ENCODE data around the gene NAPB.

- TF ChIP-seq, protein P1, sequence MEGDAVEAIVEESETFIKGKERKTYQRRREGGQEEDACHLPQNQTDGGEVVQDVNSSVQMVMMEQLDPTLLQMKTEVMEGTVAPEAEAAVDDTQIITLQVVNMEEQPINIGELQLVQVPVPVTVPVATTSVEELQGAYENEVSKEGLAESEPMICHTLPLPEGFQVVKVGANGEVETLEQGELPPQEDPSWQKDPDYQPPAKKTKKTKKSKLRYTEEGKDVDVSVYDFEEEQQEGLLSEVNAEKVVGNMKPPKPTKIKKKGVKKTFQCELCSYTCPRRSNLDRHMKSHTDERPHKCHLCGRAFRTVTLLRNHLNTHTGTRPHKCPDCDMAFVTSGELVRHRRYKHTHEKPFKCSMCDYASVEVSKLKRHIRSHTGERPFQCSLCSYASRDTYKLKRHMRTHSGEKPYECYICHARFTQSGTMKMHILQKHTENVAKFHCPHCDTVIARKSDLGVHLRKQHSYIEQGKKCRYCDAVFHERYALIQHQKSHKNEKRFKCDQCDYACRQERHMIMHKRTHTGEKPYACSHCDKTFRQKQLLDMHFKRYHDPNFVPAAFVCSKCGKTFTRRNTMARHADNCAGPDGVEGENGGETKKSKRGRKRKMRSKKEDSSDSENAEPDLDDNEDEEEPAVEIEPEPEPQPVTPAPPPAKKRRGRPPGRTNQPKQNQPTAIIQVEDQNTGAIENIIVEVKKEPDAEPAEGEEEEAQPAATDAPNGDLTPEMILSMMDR (IDR thresholded peaks at IDR 0.05): no peak
- TF ChIP-seq EP300 (IDR thresholded peaks at IDR 0.05) (no peak), POLR2A (IDR thresholded peaks at IDR 0.05) (no peak)
These were observed 14.4 kb downstream of the NAPB start for GRCh38 chr20:23406880-23407279.
